Vagina (tissue), 2 donors: ENCODE data around the gene PPP4C.

Source experiments
- CTCF ChIP-seq, 3 experiments: fragments of 450-650 bp in 2 of 3; fragments of 200-600 bp in 1 of 3; sonication (generic) in 1 of 3; IDR thresholded peaks; one replicate each; pipeline ENCODE4 v1.5.1; 2017 to 2019; ENCODE audit warnings: antibody characterized with exemption in 3 of 3, mild to moderate bottlenecking in 2 of 3, moderate library complexity in 2 of 3
- POLR2A ChIP-seq, 2 donors: fragments of 450-650 bp; IDR thresholded peaks; one replicate each; pipeline ENCODE4 v1.6.1; 2017; ENCODE audit warnings: antibody characterized with exemption in 2 of 2, mild to moderate bottlenecking in 2 of 2, moderate library complexity in 2 of 2
- POLR2AphosphoS5 ChIP-seq, 2 donors: sonication (generic); formaldehyde crosslinking; IDR thresholded peaks; one replicate each; pipeline ENCODE4 v1.9.0; 2017; ENCODE audit warnings: antibody characterized with exemption in 2 of 2, mild to moderate bottlenecking in 2 of 2, low read depth in 1 of 2; ENCODE audit not compliant: insufficient read depth in 1 of 2

DNA sequence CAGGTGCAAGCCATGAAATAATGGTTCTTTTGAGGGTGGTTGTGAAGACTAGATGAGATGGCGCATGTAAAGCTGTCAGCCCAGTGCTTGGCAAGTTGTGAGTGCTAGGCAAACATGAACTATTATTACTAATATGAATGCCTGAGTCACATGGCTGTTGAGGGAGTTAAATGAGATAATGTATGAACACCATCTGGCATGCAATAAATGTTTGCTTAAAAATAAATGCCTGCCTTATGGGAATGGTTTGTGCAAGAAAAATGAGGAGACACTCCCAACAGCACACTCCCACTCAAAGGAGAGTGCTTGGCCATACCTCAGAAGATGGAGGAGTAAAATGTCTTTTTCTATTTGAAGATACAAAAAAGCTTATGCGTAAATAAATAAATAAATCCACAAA is 43.6 kb downstream of the PPP4C start:
- TF ChIP-seq POLR2A (IDR thresholded peaks at IDR 0.05), result no peak
- no peak for TF ChIP-seq CTCF (IDR thresholded peaks at IDR 0.05)
- no peak for TF ChIP-seq POLR2AphosphoS5 (IDR thresholded peaks at IDR 0.05; ENCODE audit: insufficient read depth in 1 of 2, low read depth in 1 of 2)
